Measurements from ENCODE around the gene SLC66A2. TPM values are rescaled to one million over a fixed set of nuclear protein-coding genes. Genes with fewer than 3 reads are reported as not detected.
A peak's percentile ranks its signal among the peaks of the same experiment; 100 is the strongest.

SLC66A2 gene
- total and polyA plus RNA-seq, 10 of the 15 experiments (the other 5 are each of a cell fraction or from before 2014, with no cell fraction given): 0.69 to 42.5 (median 14.8) TPM

- BruUV-seq (replicated peaks): no TSS peak
- POLR2A ChIA-PET: no interaction called here
- Histone ChIP-seq H3K4me2 (ENCODE audit: control insufficient read depth, insufficient read depth) (peak overlapping the region; percentile 82), H4K20me1 (ENCODE audit: control insufficient read depth, insufficient read depth) (no peaks in the 10 kb centered on the region), H3K36me3 (ENCODE audit: control insufficient read depth in 2 of 2, insufficient read depth in 2 of 2, low read length in 1 of 2) (0 out of 4 replicates have a peak, but pooled peaks cover 0 to 3% of the 10 kb centered on the region in 2 experiments), H3K9ac (ENCODE audit: control insufficient read depth, insufficient read depth, low read length) (peak overlapping the region; percentile 69), H3K27me3 (replicated peaks in 1 of 2; ENCODE audit: control insufficient read depth in 2 of 2, insufficient read depth in 2 of 2, low read length in 1 of 2) (no peaks in the 10 kb centered on the region), H3K4me3 (peak overlapping the region; percentile 37), H3K9me3 (replicated peaks; ENCODE audit: control insufficient read depth, insufficient read depth, low read length) (no peaks in the 10 kb centered on the region), H3K79me2 (ENCODE audit: control insufficient read depth, insufficient read depth, low read length) (no peaks in the 10 kb centered on the region; the same call in 1 of the 2 replicates), H3K27ac (ENCODE audit: control insufficient read depth, insufficient read depth) (peak overlapping the region; percentile 68), H2AFZ (ENCODE audit: control insufficient read depth, low read depth, low read length) (peak overlapping the region; percentile 78), H3K4me1 (ENCODE audit: control insufficient read depth, insufficient read depth, low read length) (peaks cover 25% of the 10 kb centered on the region)
- RAD21 ChIA-PET (ENCODE audit: unreplicated experiment): no interaction called here
- CTCF ChIA-PET: no interaction called here
- TF ChIP-seq MTA3 (IDR thresholded peaks at IDR 0.05; ENCODE audit: borderline replicate concordance, low read length) (peak; percentile 2; the same call in 1 of the 2 replicates), STAT1 (conservative IDR thresholded peaks at IDR 0.05) (no peak), EZH2 (IDR thresholded peaks at IDR 0.05; ENCODE audit: borderline replicate concordance, control insufficient read depth, low read depth, low read length) (no peak), NR2F1 (conservative IDR thresholded peaks at IDR 0.05) (no peak), ZNF622 (IDR thresholded peaks at IDR 0.05) (no peak), ZNF274 (IDR thresholded peaks at IDR 0.05; ENCODE audit: insufficient read depth, insufficient read length) (no peak), ZZZ3 (IDR thresholded peaks at IDR 0.05; ENCODE audit: control insufficient read depth, insufficient read length, low read depth) (no peak), ETV6 (conservative IDR thresholded peaks at IDR 0.05 in 1 of 2, IDR thresholded peaks at IDR 0.05 in 1 of 2; ENCODE audit: borderline replicate concordance in 1 of 2, low read depth in 1 of 2) (0 out of 4 replicates have a peak, but pooled peaks of 1 of the 2 experiments have one; percentile 16), GABPA (IDR thresholded peaks at IDR 0.05; ENCODE audit: low read depth) (peak; percentile 66), E2F8 (IDR thresholded peaks at IDR 0.05; ENCODE audit: low read depth, partially characterized antibody) (no peak), NRF1 (conservative IDR thresholded peaks at IDR 0.05; ENCODE audit: low read depth, low read length) (no peak), MEF2B (IDR thresholded peaks at IDR 0.05; ENCODE audit: partially characterized antibody, poor library complexity, severe bottlenecking) (no peak), NKRF (conservative IDR thresholded peaks at IDR 0.05) (no peak), CREB1 (IDR thresholded peaks at IDR 0.05; ENCODE audit: low read depth) (0 out of 2 replicates have a peak, but pooled peaks have one; percentile 22), RUNX3 (IDR thresholded peaks at IDR 0.05; ENCODE audit: low read length) (peak; percentile 11; the same call in 1 of the 2 replicates), CREM (IDR thresholded peaks at IDR 0.05; ENCODE audit: low read depth) (0 out of 2 replicates have a peak, but pooled peaks have one; percentile 10), PML (IDR thresholded peaks at IDR 0.05; ENCODE audit: low read length) (0 out of 2 replicates have a peak, but pooled peaks have one; percentile 7)
- SMC1A ChIA-PET (ENCODE audit: uncharacterized antibody, unreplicated experiment): no interaction called here
- in situ Hi-C loops (cut with MboI): no loop called here
- DNase-seq (ENCODE audit: low read depth, low spot score) (no peak), FAIRE-seq (no peak), ATAC-seq (no peak)
- 43% methylated on average over 24 of the region's 24 CpGs for WGBS (ENCODE audit: insufficient coverage, insufficient replicate concordance, low lambda C conversion rate, missing lambda C conversion rate)
- intact Hi-C loops (cut with micrococcal nuclease; ENCODE audit: unreplicated experiment): no loop called here
Measured at GRCh38 chr18:79965119-79965902, 13.9 kb upstream of the SLC66A2 start.

All from GM12878 (cell line).